ENCODE results near the gene ALK.
"Not testable (repeated sequence)": the region's sequence is repeated elsewhere in the genome, so short reads cannot be mapped to it uniquely, and the experiment has no call there.

ALK gene

GRCh38 chr2:29761278-29761677 is 160.1 kb downstream of the ALK start:
- no peak for TF ChIP-seq CTCF (conservative IDR thresholded peaks at IDR 0.05)
- no peak overlapping the region for H3K27ac ChIP-seq

GRCh38 chr2:29760008-29760407 is 161.4 kb downstream of the ALK start:
- no peak for TF ChIP-seq CTCF (conservative IDR thresholded peaks at IDR 0.05)

GRCh38 chr2:29759360-29759759 is 162.0 kb downstream of the ALK start:
- no peak for TF ChIP-seq CTCF (conservative IDR thresholded peaks at IDR 0.05)
- H3K27ac ChIP-seq = no peak overlapping the region

More at GRCh38 chr2:29760008-29760407, 161.4 kb downstream of the ALK start:
- H3K27ac ChIP-seq = no peak overlapping the region

DNA sequence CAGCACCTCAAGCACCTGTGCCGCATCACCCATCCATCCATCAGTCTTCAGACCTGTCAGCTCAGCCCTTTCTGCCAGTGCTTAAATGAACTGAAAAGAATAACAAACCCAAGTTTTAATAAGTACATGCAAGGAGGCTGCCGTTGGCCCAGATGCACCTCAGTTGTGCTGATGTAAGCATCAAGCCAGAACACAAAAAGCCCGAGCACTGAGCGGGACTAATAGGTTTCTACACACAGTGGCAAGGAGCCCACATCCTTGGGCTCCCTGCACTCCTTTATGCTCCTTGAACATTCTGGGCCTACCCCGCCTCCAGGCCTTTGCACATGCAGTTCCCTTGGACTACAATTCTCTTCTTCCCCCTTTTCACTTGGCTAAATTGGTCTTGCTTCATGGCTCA is 165.6 kb downstream of the ALK start:
- TF ChIP-seq CTCF (conservative IDR thresholded peaks at IDR 0.05) = no peak
- no peak overlapping the region for H3K27ac ChIP-seq

DNA sequence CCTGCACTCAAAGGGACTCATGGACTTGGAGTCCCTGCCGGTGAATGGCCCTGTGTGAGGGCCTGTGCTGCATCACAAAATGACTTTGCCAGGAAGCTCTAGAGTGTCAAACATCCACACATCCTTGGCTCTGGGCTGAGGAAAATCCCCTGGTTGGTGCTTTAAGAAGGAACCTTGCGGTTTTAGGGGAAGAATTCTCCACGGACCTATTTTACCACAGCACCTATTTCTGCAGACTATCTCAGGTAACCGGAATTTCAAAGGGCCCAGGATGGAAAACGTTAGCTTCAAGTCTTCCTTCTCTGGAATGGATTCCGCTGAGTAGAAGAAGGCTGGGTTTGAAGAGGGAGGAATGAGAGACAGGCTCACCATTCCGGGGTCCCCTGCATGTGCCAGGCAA is 166.2 kb downstream of the ALK start:
- no peak overlapping the region for H3K27ac ChIP-seq
- no peak for TF ChIP-seq CTCF (conservative IDR thresholded peaks at IDR 0.05)

GRCh38 chr2:29753671-29754444 is 167.5 kb downstream of the ALK start:
- H3K27ac ChIP-seq = no peak overlapping the region
- no peak for TF ChIP-seq CTCF (conservative IDR thresholded peaks at IDR 0.05)

- H3K27ac ChIP-seq = no peak overlapping the region
- TF ChIP-seq CTCF (conservative IDR thresholded peaks at IDR 0.05) = no peak
These were observed 170.0 kb downstream of the ALK start for GRCh38 chr2:29751390-29751789.

DNA sequence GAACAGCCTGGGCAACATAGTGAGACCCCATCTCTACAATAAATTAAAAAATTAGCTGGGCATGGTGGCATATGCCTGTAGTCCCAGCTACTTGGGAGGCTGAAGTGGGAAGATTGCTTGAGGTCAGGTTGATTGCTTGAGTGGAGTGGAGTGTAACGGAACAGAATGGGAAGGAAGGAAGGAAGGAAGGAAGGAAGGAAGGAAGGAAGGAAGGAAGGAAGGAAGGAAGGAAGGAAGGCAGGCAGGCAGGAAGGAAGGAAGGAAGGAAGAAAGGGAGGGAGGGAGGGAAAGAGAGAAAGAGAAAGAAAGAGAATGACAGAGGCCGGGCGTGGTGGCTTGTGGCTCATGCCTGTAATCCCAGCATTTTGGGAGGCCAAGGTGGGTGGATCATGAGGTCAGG is 170.9 kb downstream of the ALK start:
- not testable (repeated sequence) for H3K27ac ChIP-seq
